ENCODE data around the gene POR. TPM values are rescaled to one million over a fixed set of nuclear protein-coding genes. Genes with fewer than 3 reads are reported as not detected.

Gene POR
- total and polyA plus RNA-seq, 10 donors, result 49.1 to 170 (median 117) TPM

GRCh38 chr7:75969704-75970498 lies 54.9 kb downstream of the POR start:
- H3K36me3 ChIP-seq, result peaks cover 0 to 86% (median 21%) of the 10 kb centered on the region in 6 donors
- peak overlapping the region in 1 of 8 donors; percentile 14 for H3K27ac ChIP-seq
- 92 to 95% (median 94%) methylated on average over 30 of the region's 30 CpGs for WGBS, 5 donors
- TF ChIP-seq CTCF (IDR thresholded peaks at IDR 0.05 in 8 of 11, conservative IDR thresholded peaks at IDR 0.05 in 3 of 11) (no peak), POLR2AphosphoS5 (IDR thresholded peaks at IDR 0.05) (no peak), POLR2A (IDR thresholded peaks at IDR 0.05) (no peak)
- H3K4me1 ChIP-seq, result peaks cover 17 to 70% (median 48%) of the 10 kb centered on the region in 6 donors
- H3K4me3 ChIP-seq, result no peak overlapping the region
- DNase-seq, result peak; percentile 59
- H3K27me3 ChIP-seq (replicated peaks in 1 of 7), result no peaks in the 10 kb centered on the region
- intact Hi-C loops (cut with DNase I; ENCODE audit: low total_unique reads), result no loop called here
- H3K9me3 ChIP-seq, result no peaks in the 10 kb centered on the region

- TF ChIP-seq POLR2AphosphoS5 (IDR thresholded peaks at IDR 0.05), result peak in 1 of 3 donors; percentile 35
- TF ChIP-seq CTCF (IDR thresholded peaks at IDR 0.05 in 8 of 11, conservative IDR thresholded peaks at IDR 0.05 in 3 of 11), result no peak
- Histone ChIP-seq H3K27ac (peak overlapping the region in 3 of 8 donors; percentile 32 to 51 (median 38)), H3K4me3 (no peak overlapping the region), H3K36me3 (peaks cover 0 to 84% (median 21%) of the 10 kb centered on the region in 6 donors), H3K4me1 (peaks cover 10 to 55% (median 39%) of the 10 kb centered on the region in 6 donors), H3K9me3 (no peaks in the 10 kb centered on the region), H3K27me3 (replicated peaks in 1 of 7) (no peaks in the 10 kb centered on the region)
- DNase-seq, result no peak
- WGBS, 5 donors, result 77 to 83% (median 80%) methylated on average over 14 of the region's 14 CpGs
- intact Hi-C loops (cut with DNase I; ENCODE audit: low total_unique reads), result no loop called here
Measured at GRCh38 chr7:75971309-75971960, 56.5 kb downstream of the POR start.

DNA sequence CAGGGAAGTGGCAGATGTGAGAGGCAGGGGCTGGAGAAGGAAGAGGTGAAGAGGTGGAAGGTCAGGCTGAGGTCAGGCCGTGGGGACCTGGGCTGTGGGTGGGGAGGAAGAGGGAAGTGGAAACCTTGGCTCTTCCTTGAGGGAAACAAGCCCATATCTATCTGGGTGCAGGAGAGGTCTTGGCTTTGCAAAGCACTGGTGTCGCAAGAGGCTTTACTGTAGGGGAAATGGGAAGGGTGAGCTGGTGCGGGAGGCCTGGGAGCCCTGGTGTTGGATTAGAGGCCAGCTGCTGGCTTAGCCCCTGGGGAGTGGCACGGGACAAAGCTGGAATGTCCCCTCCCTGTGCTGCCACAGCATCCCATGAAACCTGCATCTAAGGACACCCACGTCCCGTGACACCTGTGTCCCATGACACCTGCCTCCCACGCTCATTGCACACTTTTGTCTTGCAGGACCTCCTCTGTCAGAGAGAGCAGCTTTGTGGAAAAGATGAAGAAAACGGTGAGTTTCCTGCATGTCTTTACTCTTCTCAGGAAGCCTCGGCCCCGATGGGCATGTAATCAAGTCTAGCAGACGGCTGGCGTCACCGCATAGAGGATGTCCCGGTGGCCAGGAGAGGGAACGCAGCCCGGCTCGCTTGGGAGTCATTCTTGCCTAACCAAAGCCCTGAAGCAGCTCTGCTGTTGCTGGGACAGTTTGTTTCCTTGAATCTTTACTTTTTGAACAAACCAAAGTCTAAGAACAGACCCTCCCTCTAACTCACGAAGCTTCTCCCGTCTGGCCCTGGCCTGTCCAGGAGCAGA lies 57.2 kb downstream of the POR start:
- Histone ChIP-seq H3K36me3 (peaks cover 0 to 83% (median 22%) of the 10 kb centered on the region in 6 donors), H3K9me3 (no peaks in the 10 kb centered on the region), H3K27me3 (replicated peaks in 1 of 7) (no peaks in the 10 kb centered on the region), H3K27ac (peak overlapping the region in 3 of 8 donors; percentile 32 to 51 (median 38)), H3K4me1 (peaks cover 10 to 47% (median 32%) of the 10 kb centered on the region in 6 donors), H3K4me3 (no peak overlapping the region)
- intact Hi-C loops (cut with DNase I; ENCODE audit: low total_unique reads), result no loop called here
- TF ChIP-seq POLR2AphosphoS5 (IDR thresholded peaks at IDR 0.05), result peak in 2 of 3 donors; percentile 46 to 51
- TF ChIP-seq POLR2A (IDR thresholded peaks at IDR 0.05), result no peak
- TF ChIP-seq CTCF (IDR thresholded peaks at IDR 0.05 in 8 of 11, conservative IDR thresholded peaks at IDR 0.05 in 3 of 11), result peak in 1 of 11 experiments; percentile 8
- WGBS, 5 donors, result 50 to 75% (median 61%) methylated on average over 19 of the region's 19 CpGs
- DNase-seq, result peak; percentile 81
